Central memory CD8-positive, alpha-beta T cell (primary cell): Measurements from ENCODE around the gene SMU1.
"Not testable (repeated sequence)": the region's sequence is repeated elsewhere in the genome, so short reads cannot be mapped to it uniquely, and the experiment has no call there.

Experiments used
- ATAC-seq: fragments of 150-1000 bp; cut with Tn5 transposase; replicated peaks from 2 replicates; pipeline ENCODE4 v1.10.0; 2022; ENCODE audit warnings: mild to moderate bottlenecking, moderate FRiP score, moderate number of reproducible peaks; ENCODE audit not compliant: poor library complexity, severe bottlenecking; ENCODE audit errors: extremely low read depth
- DNase-seq, 2 donors: peaks; one replicate each; pipeline ENCODE4 v3.0.0; 2021; ENCODE audit warnings: low spot score in 2 of 2
- H3K27ac Mint-ChIP-seq: one replicate; pipeline ENCODE4 v1.8.0; 2022; ENCODE audit warnings: low read depth, mild to moderate bottlenecking, moderate library complexity, mixed read lengths
- H3K27me3 Mint-ChIP-seq: one replicate; pipeline ENCODE4 v1.8.0; 2022; ENCODE audit warnings: mixed read lengths
- H3K36me3 Mint-ChIP-seq: one replicate; pipeline ENCODE4 v1.8.0; 2022; ENCODE audit warnings: mild to moderate bottlenecking, moderate library complexity, mixed read lengths; ENCODE audit not compliant: insufficient read depth
- H3K4me1 Mint-ChIP-seq: one replicate; pipeline ENCODE4 v1.8.0; 2022; ENCODE audit warnings: mixed read lengths
- H3K4me3 Mint-ChIP-seq: one replicate; pipeline ENCODE4 v1.8.0; 2022; ENCODE audit warnings: mild to moderate bottlenecking, moderate library complexity, mixed read lengths
- H3K9me3 Mint-ChIP-seq: one replicate; pipeline ENCODE4 v1.8.0; 2022; ENCODE audit warnings: mixed read lengths

The SMU1 gene

GRCh38 chr9:33102551-33103210 is 26.2 kb upstream of the SMU1 start:
- H3K36me3 Mint-ChIP-seq: peaks cover 2% of the 10 kb centered on the region
- no peaks in the 10 kb centered on the region for H3K27me3 Mint-ChIP-seq
- H3K9me3 Mint-ChIP-seq: no peaks in the 10 kb centered on the region
- no peak overlapping the region for H3K4me3 Mint-ChIP-seq
- no peak for ATAC-seq
- H3K27ac Mint-ChIP-seq: peak overlapping the region; percentile 78
- H3K4me1 Mint-ChIP-seq: no peaks in the 10 kb centered on the region
- no peak for DNase-seq

- H3K27ac Mint-ChIP-seq: peak overlapping the region; percentile 76
- DNase-seq: no peak
- H3K4me1 Mint-ChIP-seq: no peaks in the 10 kb centered on the region
- H3K4me3 Mint-ChIP-seq: no peak overlapping the region
- no peaks in the 10 kb centered on the region for H3K9me3 Mint-ChIP-seq
- H3K36me3 Mint-ChIP-seq: peaks cover 2% of the 10 kb centered on the region
- no peak for ATAC-seq
- H3K27me3 Mint-ChIP-seq: no peaks in the 10 kb centered on the region
These were observed 24.9 kb upstream of the SMU1 start for GRCh38 chr9:33101104-33101951.

- no peaks in the 10 kb centered on the region for H3K9me3 Mint-ChIP-seq
- H3K27me3 Mint-ChIP-seq: no peaks in the 10 kb centered on the region
- DNase-seq (no peak), ATAC-seq (no peak)
- H3K36me3 Mint-ChIP-seq: peaks cover 3% of the 10 kb centered on the region
- H3K4me3 Mint-ChIP-seq: no peak overlapping the region
- H3K27ac Mint-ChIP-seq: no peak overlapping the region
- H3K4me1 Mint-ChIP-seq: no peaks in the 10 kb centered on the region
These were observed 23.3 kb upstream of the SMU1 start for GRCh38 chr9:33099754-33100153.

GRCh38 chr9:33097192-33097591 is 20.7 kb upstream of the SMU1 start:
- DNase-seq: no peak
- H3K27me3 Mint-ChIP-seq: no peaks in the 10 kb centered on the region
- ATAC-seq: no peak
- H3K4me1 Mint-ChIP-seq: peaks cover 7% of the 10 kb centered on the region
- H3K4me3 Mint-ChIP-seq: no peak overlapping the region
- no peak overlapping the region for H3K27ac Mint-ChIP-seq
- H3K36me3 Mint-ChIP-seq: peaks cover 3% of the 10 kb centered on the region
- no peaks in the 10 kb centered on the region for H3K9me3 Mint-ChIP-seq

DNA sequence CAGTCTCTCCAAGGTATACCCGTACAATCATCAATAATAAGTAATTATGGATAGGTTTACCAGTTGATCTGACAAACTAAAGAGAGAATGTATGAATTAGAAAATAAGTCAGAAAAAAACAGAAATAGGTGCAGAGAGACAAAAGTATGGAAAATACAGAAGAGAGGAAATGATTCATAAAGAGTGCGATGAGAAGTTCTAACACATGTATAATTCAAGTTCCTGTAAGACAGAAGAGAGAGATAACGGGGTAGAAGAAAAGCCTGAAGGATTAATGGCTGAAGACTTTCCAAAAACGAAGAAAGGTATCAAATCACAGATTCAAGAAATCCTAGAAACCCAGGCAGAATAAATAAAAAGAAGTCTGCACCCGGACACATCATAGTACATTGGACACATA is 16.2 kb upstream of the SMU1 start:
- Mint-ChIP-seq H3K4me3 (no peak overlapping the region), H3K4me1 (peaks cover 9% of the 10 kb centered on the region), H3K9me3 (no peaks in the 10 kb centered on the region), H3K27me3 (no peaks in the 10 kb centered on the region), H3K27ac (no peak overlapping the region), H3K36me3 (peaks cover 1% of the 10 kb centered on the region)
- ATAC-seq: no peak
- DNase-seq: no peak

GRCh38 chr9:33085672-33086071 is 9.2 kb upstream of the SMU1 start:
- not testable (repeated sequence) for H3K27ac Mint-ChIP-seq, ATAC-seq, H3K9me3 Mint-ChIP-seq, H3K4me1 Mint-ChIP-seq, H3K4me3 Mint-ChIP-seq, DNase-seq, H3K27me3 Mint-ChIP-seq, H3K36me3 Mint-ChIP-seq

GRCh38 chr9:33082538-33083326 is 6.3 kb upstream of the SMU1 start:
- Mint-ChIP-seq H3K27ac (no peak overlapping the region), H3K36me3 (peaks cover 1% of the 10 kb centered on the region), H3K9me3 (no peaks in the 10 kb centered on the region), H3K4me1 (peaks cover 10% of the 10 kb centered on the region), H3K4me3 (no peak overlapping the region), H3K27me3 (no peaks in the 10 kb centered on the region)
- ATAC-seq (no peak), DNase-seq (no peak)

DNA sequence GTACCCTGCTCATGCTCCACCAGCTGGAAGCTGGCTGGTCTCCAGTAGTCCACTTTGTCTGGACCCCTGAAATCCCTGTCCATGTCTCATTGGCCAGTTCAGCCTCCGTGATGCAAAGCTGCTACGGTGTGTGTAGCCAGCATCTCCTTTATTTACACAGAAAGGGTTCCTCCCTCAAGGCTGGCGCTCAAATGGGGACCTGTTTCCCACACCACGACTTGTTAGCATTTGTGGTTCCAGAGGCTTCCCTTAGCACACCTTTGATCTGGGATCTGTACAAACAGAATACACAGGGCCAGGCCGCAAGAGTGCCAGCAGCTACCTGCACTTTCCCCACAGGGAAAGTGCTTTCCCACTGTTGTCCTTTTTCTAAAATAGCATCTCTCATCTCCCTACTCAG is 5.7 kb upstream of the SMU1 start:
- H3K27ac Mint-ChIP-seq: no peak overlapping the region
- H3K4me3 Mint-ChIP-seq: no peak overlapping the region
- H3K36me3 Mint-ChIP-seq: peaks cover 1% of the 10 kb centered on the region
- H3K27me3 Mint-ChIP-seq: no peaks in the 10 kb centered on the region
- no peak for DNase-seq
- H3K9me3 Mint-ChIP-seq: no peaks in the 10 kb centered on the region
- peaks cover 15% of the 10 kb centered on the region for H3K4me1 Mint-ChIP-seq
- no peak for ATAC-seq

DNA sequence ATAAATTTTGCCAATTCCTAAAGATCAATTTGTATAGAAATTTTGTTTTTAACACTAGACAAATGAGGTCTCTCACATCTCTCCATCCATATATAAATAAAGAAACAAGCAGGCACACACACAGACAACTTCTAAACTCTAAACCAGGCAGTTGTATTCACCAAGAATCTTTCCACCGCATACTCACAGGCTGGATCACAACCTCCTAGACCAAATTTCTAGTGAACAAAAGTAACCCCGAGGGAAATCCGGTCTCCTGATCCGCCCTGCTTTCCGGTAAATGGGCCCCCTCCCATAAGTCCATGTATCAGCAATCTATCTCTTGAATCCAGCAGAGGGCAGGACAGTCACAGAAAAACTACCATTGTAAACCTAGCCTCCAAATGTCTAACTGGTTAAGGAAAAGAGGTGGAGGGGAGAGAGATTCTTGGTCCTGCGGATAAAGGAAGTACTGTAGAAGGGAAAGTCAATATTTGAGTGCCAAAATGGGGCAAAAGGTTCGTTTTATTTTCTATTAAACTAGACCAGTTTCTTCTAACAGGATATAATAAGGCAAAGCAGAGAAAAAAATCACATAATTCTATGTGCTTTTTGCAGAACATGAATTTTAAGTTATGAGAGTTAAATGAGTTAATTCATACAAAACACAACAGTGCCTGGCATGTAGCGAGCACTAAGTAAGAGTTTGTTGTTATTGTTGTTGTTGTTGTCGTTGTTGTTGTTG is 4.8 kb upstream of the SMU1 start:
- no peaks in the 10 kb centered on the region for H3K27me3 Mint-ChIP-seq
- no peak overlapping the region for H3K4me3 Mint-ChIP-seq
- H3K9me3 Mint-ChIP-seq: no peaks in the 10 kb centered on the region
- peaks cover 22% of the 10 kb centered on the region for H3K4me1 Mint-ChIP-seq
- DNase-seq (peak; percentile 31 to 60), ATAC-seq (peak; percentile 31)
- H3K27ac Mint-ChIP-seq: no peak overlapping the region
- H3K36me3 Mint-ChIP-seq: peaks cover 8% of the 10 kb centered on the region

GRCh38 chr9:33080534-33080933 is 4.1 kb upstream of the SMU1 start:
- H3K27ac Mint-ChIP-seq: no peak overlapping the region
- DNase-seq (no peak), ATAC-seq (no peak)
- H3K9me3 Mint-ChIP-seq: no peaks in the 10 kb centered on the region
- peaks cover 29% of the 10 kb centered on the region for H3K4me1 Mint-ChIP-seq
- H3K36me3 Mint-ChIP-seq: peaks cover 12% of the 10 kb centered on the region
- no peaks in the 10 kb centered on the region for H3K27me3 Mint-ChIP-seq
- no peak overlapping the region for H3K4me3 Mint-ChIP-seq

GRCh38 chr9:33068991-33069390 is 7.5 kb downstream of the SMU1 start:
- no peak for DNase-seq
- H3K4me3 Mint-ChIP-seq: no peak overlapping the region
- peaks cover 77% of the 10 kb centered on the region for H3K36me3 Mint-ChIP-seq
- ATAC-seq: no peak
- H3K27me3 Mint-ChIP-seq: no peaks in the 10 kb centered on the region
- H3K9me3 Mint-ChIP-seq: no peaks in the 10 kb centered on the region
- H3K4me1 Mint-ChIP-seq: peaks cover 39% of the 10 kb centered on the region
- no peak overlapping the region for H3K27ac Mint-ChIP-seq
